NCI-H526 treated with DMSO at 0.1 percent for 48 hours (cell line): ENCODE results near the gene PCDHB10.
A peak's percentile ranks its signal among the peaks of the same experiment; 100 is the strongest.
"Not testable (repeated sequence)": the region's sequence is repeated elsewhere in the genome, so short reads cannot be mapped to it uniquely, and the experiment has no call there.

ENCODE experiments used
- DNase-seq: peaks from one replicate; lab custom pipeline; 2025; lab: John Stamatoyannopoulos, UW

The PCDHB10 gene

DNA sequence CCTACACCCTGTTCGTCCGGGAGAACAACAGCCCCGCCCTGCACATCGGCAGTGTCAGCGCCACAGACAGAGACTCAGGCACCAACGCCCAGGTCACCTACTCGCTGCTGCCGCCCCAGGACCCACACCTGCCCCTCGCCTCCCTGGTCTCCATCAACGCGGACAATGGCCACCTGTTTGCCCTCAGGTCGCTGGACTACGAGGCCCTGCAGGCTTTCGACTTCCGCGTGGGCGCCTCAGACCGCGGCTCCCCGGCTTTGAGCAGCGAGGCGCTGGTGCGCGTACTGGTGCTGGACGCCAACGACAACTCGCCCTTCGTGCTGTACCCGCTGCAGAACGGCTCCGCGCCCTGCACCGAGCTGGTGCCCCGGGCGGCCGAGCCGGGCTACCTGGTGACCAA, 3.5 kb upstream of the PCDHB10 start:
- DNase-seq = not testable (repeated sequence)

- not testable (repeated sequence) for DNase-seq
Measured at GRCh38 chr5:141189131-141189530, 3.0 kb upstream of the PCDHB10 start.

- not testable (repeated sequence) for DNase-seq
Measured at GRCh38 chr5:141194332-141194731, 2.2 kb downstream of the PCDHB10 start.

DNA sequence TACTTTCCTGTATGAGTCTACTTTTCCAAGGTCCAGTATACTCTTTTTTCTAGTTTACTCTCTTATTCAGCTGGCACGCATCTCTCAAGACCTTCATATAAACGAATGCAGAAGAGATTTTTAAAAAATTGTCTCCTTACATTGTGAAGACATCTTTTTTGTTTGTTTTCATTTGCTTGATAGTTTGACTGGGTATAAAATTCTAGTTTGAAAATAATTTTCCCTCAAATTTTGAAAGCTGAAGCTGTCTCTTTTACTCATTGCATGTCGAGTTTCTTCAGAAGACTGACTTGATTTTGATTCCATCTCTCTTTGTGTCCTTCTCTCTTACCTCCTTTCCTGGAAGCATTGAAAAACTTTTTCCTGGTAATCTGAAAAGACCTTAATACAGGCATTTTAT, 4.2 kb downstream of the PCDHB10 start:
- no peak for DNase-seq

DNA sequence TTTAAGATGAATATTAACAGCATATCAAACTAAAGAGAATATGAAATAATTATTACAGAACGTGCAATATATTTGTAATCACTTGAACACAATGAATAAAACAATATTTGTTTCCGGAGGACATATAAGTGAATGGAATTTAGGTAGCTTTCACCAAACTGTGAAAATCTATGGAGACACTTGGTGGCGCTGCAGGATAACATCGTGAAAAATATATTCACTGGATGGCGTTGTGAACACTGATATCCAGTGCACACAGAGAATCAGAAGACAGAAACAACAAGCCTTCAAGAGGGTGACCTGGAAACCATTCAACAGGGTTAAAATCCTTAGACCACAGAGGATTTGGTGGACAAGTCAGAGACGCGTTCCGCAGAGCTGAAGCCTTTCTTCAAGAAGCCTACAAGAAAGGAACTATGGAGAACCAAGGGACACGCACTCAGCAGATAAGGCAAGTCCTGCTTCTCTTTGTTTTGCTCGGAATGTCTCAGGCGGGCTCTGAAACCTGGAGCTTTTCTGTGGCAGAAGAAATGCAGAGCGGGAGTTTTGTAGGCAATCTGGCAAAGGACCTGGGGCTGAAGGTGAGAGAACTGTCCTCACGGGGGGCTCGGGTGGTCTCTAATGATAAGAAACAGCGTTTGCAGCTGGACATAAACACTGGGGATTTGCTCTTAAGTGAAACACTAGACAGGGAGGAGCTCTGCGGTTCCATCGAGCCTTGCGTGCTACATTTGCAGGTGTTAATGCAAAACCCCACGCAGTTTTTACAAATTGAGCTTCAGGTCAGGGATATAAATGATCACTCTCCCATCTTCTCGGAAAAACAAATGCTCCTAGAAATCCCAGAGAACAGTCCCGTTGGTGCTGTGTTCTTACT, 7.4 kb downstream of the PCDHB10 start, which contains the start of gene PCDHB11:
PCDHB11 (plus strand) TSS at position 269 of the 877 bp plus-strand sequence; CDS start at position 417, 148 bp downstream.
- DNase-seq = peak; percentile 31

GRCh38 chr5:141201126-141201525, 9.0 kb downstream of the PCDHB10 start:
- not testable (repeated sequence) for DNase-seq

DNA sequence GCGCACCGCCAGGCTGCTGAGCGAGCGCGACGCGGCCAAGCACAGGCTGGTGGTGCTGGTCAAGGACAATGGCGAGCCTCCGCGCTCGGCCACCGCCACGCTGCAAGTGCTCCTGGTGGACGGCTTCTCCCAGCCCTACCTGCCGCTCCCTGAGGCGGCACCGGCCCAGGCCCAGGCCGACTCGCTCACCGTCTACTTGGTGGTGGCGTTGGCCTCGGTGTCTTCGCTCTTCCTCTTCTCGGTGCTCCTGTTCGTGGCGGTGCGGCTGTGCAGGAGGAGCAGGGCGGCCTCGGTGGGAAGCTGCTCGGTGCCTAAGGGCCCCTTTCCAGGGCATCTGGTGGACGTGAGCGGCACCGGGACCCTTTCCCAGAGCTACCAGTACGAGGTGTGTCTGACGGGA, 9.5 kb downstream of the PCDHB10 start:
- not testable (repeated sequence) for DNase-seq

GRCh38 chr5:141208478-141208877, 16.3 kb downstream of the PCDHB10 start, which contains the start of gene PCDHB12:
Gene PCDHB12 (plus strand): TSS chr5:141208719. CDS start chr5:141208908, 189 bp downstream.
- peak; percentile 5 for DNase-seq

DNA sequence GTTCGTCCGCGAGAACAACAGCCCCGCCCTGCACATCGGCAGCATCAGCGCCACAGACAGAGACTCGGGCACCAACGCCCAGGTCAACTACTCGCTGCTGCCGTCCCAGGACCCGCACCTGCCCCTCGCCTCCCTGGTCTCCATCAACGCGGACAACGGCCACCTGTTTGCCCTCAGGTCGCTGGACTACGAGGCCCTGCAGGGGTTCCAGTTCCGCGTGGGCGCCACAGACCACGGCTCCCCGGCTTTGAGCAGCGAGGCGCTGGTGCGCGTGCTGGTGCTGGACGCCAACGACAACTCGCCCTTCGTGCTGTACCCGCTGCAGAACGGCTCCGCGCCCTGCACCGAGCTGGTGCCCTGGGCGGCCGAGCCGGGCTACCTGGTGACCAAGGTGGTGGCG, 18.1 kb downstream of the PCDHB10 start:
- DNase-seq = not testable (repeated sequence)

- DNase-seq = not testable (repeated sequence)
Measured at GRCh38 chr5:141210849-141211248, 18.7 kb downstream of the PCDHB10 start.

- DNase-seq = peak; percentile 4
Measured at GRCh38 chr5:141213656-141214339, 21.6 kb downstream of the PCDHB10 start, which contains the start of gene PCDHB13. Gene PCDHB13 (plus strand): TSS chr5:141213919. CDS start chr5:141214124, 205 bp downstream.

DNA sequence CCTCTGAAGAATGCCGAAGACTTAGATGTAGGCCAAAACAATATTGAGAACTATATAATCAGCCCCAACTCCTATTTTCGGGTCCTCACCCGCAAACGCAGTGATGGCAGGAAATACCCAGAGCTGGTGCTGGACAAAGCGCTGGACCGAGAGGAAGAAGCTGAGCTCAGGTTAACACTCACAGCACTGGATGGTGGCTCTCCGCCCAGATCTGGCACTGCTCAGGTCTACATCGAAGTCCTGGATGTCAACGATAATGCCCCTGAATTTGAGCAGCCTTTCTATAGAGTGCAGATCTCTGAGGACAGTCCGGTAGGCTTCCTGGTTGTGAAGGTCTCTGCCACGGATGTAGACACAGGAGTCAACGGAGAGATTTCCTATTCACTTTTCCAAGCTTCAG, 22.4 kb downstream of the PCDHB10 start:
- DNase-seq = not testable (repeated sequence)

DNA sequence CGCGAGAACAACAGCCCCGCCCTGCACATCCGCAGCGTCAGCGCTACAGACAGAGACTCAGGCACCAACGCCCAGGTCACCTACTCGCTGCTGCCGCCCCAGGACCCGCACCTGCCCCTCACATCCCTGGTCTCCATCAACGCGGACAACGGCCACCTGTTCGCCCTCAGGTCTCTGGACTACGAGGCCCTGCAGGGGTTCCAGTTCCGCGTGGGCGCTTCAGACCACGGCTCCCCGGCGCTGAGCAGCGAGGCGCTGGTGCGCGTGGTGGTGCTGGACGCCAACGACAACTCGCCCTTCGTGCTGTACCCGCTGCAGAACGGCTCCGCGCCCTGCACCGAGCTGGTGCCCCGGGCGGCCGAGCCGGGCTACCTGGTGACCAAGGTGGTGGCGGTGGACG, 23.4 kb downstream of the PCDHB10 start:
- DNase-seq = not testable (repeated sequence)

DNA sequence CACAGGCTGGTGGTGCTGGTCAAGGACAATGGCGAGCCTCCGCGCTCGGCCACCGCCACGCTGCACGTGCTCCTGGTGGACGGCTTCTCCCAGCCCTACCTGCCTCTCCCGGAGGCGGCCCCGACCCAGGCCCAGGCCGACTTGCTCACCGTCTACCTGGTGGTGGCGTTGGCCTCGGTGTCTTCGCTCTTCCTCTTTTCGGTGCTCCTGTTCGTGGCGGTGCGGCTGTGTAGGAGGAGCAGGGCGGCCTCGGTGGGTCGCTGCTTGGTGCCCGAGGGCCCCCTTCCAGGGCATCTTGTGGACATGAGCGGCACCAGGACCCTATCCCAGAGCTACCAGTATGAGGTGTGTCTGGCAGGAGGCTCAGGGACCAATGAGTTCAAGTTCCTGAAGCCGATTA, 23.9 kb downstream of the PCDHB10 start:
- not testable (repeated sequence) for DNase-seq

- peak; percentile 31 for DNase-seq
Measured at GRCh38 chr5:141223112-141223783, 31.1 kb downstream of the PCDHB10 start, which contains the start of gene PCDHB14. Gene PCDHB14 (plus strand): TSS chr5:141223343. CDS start chr5:141223506, 163 bp downstream.

- DNase-seq = not testable (repeated sequence)
Measured at GRCh38 chr5:141224844-141225243, 32.7 kb downstream of the PCDHB10 start.

DNA sequence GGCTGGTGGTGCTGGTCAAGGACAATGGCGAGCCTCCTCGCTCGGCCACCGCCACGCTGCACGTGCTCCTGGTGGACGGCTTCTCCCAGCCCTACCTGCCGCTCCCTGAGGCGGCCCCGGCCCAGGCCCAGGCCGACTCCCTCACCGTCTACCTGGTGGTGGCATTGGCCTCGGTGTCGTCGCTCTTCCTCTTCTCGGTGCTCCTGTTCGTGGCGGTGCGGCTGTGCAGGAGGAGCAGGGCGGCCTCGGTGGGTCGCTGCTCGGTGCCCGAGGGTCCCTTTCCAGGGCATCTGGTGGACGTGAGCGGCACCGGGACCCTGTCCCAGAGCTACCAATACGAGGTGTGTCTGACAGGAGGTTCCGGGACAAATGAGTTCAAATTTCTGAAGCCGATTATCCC, 33.3 kb downstream of the PCDHB10 start:
- not testable (repeated sequence) for DNase-seq

- DNase-seq = no peak
Measured at GRCh38 chr5:141234109-141234667, 42.0 kb downstream of the PCDHB10 start.

GRCh38 chr5:141235922-141236321, 43.8 kb downstream of the PCDHB10 start:
- DNase-seq = not testable (repeated sequence)

- no peak for DNase-seq
Measured at GRCh38 chr5:141236516-141237313, 44.6 kb downstream of the PCDHB10 start.

- no peak for DNase-seq
Measured at GRCh38 chr5:141241496-141241895, 49.3 kb downstream of the PCDHB10 start.
